Vagina (tissue), 2 donors: ENCODE data around the gene RRP36.

Experiments used
- POLR2A ChIP-seq, 2 donors: fragments of 450-650 bp; IDR thresholded peaks; one replicate each; pipeline ENCODE4 v1.6.1; 2017; ENCODE audit warnings: antibody characterized with exemption in 2 of 2, mild to moderate bottlenecking in 2 of 2, moderate library complexity in 2 of 2
- POLR2AphosphoS5 ChIP-seq, 2 donors: sonication (generic); formaldehyde crosslinking; IDR thresholded peaks; one replicate each; pipeline ENCODE4 v1.9.0; 2017; ENCODE audit warnings: antibody characterized with exemption in 2 of 2, mild to moderate bottlenecking in 2 of 2, low read depth in 1 of 2; ENCODE audit not compliant: insufficient read depth in 1 of 2
- TF ChIP-seq, protein P1 (sequence below), 3 experiments: fragments of 450-650 bp in 2 of 3; fragments of 200-600 bp in 1 of 3; sonication (generic) in 1 of 3; IDR thresholded peaks; one replicate each; pipeline ENCODE4 v1.5.1; 2017 to 2019; ENCODE audit warnings: antibody characterized with exemption in 3 of 3, mild to moderate bottlenecking in 2 of 3, moderate library complexity in 2 of 3

DNA sequence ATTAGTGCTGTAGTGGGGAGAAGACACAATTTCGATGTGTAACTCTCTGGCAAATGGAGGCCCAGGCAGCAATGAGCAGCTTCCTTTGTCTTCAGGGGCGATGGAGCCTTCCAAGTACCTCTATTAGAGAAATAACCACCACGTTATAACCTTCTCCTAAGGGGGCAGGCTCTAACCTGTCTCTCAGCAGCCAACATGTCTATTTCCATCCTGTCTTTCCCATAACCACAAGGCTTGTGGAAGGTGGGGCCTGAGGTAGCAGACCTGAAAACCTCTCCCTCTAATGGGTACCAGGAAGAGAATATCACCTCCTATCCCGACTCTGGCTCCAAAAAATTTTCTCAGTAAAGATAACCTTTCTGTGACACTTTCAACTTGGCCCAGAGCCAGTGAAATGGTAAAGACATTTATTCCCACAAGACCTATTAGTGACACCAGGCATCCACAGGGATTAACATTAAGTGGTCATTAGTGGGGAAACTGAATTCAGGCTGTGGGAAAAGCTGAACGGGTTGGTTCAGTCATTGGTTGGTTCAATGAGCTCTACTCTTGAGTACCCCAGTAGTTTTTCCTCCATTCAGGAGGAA is 46.4 kb upstream of the RRP36 start:
- TF ChIP-seq, protein P1, sequence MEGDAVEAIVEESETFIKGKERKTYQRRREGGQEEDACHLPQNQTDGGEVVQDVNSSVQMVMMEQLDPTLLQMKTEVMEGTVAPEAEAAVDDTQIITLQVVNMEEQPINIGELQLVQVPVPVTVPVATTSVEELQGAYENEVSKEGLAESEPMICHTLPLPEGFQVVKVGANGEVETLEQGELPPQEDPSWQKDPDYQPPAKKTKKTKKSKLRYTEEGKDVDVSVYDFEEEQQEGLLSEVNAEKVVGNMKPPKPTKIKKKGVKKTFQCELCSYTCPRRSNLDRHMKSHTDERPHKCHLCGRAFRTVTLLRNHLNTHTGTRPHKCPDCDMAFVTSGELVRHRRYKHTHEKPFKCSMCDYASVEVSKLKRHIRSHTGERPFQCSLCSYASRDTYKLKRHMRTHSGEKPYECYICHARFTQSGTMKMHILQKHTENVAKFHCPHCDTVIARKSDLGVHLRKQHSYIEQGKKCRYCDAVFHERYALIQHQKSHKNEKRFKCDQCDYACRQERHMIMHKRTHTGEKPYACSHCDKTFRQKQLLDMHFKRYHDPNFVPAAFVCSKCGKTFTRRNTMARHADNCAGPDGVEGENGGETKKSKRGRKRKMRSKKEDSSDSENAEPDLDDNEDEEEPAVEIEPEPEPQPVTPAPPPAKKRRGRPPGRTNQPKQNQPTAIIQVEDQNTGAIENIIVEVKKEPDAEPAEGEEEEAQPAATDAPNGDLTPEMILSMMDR (IDR thresholded peaks at IDR 0.05): no peak
- TF ChIP-seq POLR2A (IDR thresholded peaks at IDR 0.05): no peak
- no peak for TF ChIP-seq POLR2AphosphoS5 (IDR thresholded peaks at IDR 0.05; ENCODE audit: insufficient read depth in 1 of 2, low read depth in 1 of 2)
